ENCODE data around the gene PHLDB3.
"Not testable (repeated sequence)": the region's sequence is repeated elsewhere in the genome, so short reads cannot be mapped to it uniquely, and the experiment has no call there.

- not testable (repeated sequence) for TF ChIP-seq CTCF (IDR thresholded peaks at IDR 0.05); POLR2AphosphoS5 (IDR thresholded peaks at IDR 0.05; ENCODE audit: low read depth, low read length); REST (IDR thresholded peaks at IDR 0.05; ENCODE audit: insufficient read depth in 1 of 2, low read depth in 2 of 2, low read length in 1 of 2); SIN3A (IDR thresholded peaks at IDR 0.05; ENCODE audit: borderline replicate concordance, insufficient read depth, low read depth, low read length); TCF7L2 (IDR thresholded peaks at IDR 0.05; ENCODE audit: low read depth, low read length)
Observed at GRCh38 chr19:43523696-43524095, 19.1 kb upstream of the PHLDB3 start.

All from Panc1 (cell line).